ENCODE data around the gene LZTR1.

DNA sequence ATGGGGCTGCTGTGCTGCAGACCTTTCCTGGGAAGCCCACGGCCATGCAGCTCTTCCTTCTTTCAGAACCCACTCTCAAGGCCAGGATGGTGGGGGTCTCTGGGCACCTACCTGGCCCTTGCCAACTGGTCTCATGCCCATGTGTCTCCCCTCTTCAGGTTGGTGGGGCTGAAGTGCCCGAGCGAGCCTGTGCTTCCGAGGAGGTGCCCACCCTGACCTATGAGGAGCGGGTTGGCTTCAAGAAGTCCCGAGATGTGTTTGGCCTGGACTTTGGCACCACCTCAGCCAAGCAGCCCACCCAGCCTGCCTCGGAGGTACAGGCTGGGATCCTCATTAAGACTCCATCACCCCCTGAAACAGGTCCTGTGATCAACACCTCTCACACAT lies 10.0 kb downstream of the LZTR1 start:
- TF ChIP-seq POLR2AphosphoS5 (IDR thresholded peaks at IDR 0.05) (no peak), EP300 (IDR thresholded peaks at IDR 0.05) (no peak)
- TF ChIP-seq, protein P1, sequence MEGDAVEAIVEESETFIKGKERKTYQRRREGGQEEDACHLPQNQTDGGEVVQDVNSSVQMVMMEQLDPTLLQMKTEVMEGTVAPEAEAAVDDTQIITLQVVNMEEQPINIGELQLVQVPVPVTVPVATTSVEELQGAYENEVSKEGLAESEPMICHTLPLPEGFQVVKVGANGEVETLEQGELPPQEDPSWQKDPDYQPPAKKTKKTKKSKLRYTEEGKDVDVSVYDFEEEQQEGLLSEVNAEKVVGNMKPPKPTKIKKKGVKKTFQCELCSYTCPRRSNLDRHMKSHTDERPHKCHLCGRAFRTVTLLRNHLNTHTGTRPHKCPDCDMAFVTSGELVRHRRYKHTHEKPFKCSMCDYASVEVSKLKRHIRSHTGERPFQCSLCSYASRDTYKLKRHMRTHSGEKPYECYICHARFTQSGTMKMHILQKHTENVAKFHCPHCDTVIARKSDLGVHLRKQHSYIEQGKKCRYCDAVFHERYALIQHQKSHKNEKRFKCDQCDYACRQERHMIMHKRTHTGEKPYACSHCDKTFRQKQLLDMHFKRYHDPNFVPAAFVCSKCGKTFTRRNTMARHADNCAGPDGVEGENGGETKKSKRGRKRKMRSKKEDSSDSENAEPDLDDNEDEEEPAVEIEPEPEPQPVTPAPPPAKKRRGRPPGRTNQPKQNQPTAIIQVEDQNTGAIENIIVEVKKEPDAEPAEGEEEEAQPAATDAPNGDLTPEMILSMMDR (IDR thresholded peaks at IDR 0.05), result no peak

Data from sigmoid colon (tissue), 4 donors.